HEK293T (cell line): ENCODE data around the gene OR4Q3.
"Not testable (repeated sequence)": the region's sequence is repeated elsewhere in the genome, so short reads cannot be mapped to it uniquely, and the experiment has no call there.

Experiments
- FOXK2 ChIP-seq: fragments of 450-650 bp; IDR thresholded peaks from 2 replicates; pipeline ENCODE4 v1.6.1; 2016; ENCODE audit warnings: mild to moderate bottlenecking
- LEF1 ChIP-seq: fragments of 450-650 bp; IDR thresholded peaks from 2 replicates; pipeline ENCODE4 v1.6.1; 2017; ENCODE audit warnings: mild to moderate bottlenecking, borderline replicate concordance

- not testable (repeated sequence) for TF ChIP-seq LEF1, FOXK2
Measured at GRCh38 chr14:19796520-19797108, 53.2 kb downstream of the OR4Q3 start.
